GM23248 (cell line): ENCODE data around the gene PTPRN2.

Source experiments
- EZH2 ChIP-seq: fragments of 200-600 bp; sonication (generic); IDR thresholded peaks from 2 replicates; pipeline ENCODE4 v1.6.1; 2018; ENCODE audit warnings: antibody characterized with exemption, mild to moderate bottlenecking; ENCODE audit not compliant: insufficient read depth, poor library complexity, severe bottlenecking
- EZH2phosphoT487 ChIP-seq: fragments of 200-600 bp; sonication (generic); IDR thresholded peaks from 2 replicates; pipeline ENCODE4 v1.6.1; 2018; ENCODE audit warnings: antibody characterized with exemption, moderate library complexity, mild to moderate bottlenecking, low read depth; ENCODE audit not compliant: insufficient read depth

GRCh38 chr7:158324397-158325360 is 262.9 kb downstream of the PTPRN2 start:
- no peak for TF ChIP-seq EZH2
- TF ChIP-seq EZH2phosphoT487: no peak
